Ishikawa (cell line): ENCODE data around the gene NR2F1-AS1.

Experiments used
- EGR1 ChIP-seq: IDR thresholded peaks from 2 replicates; pipeline ENCODE4 v1.6.1; 2012
- FOXM1 ChIP-seq: IDR thresholded peaks from 2 replicates; pipeline ENCODE4 v1.6.1; 2012; ENCODE audit warnings: low read depth, borderline replicate concordance
- RAD21 ChIP-seq: IDR thresholded peaks from 2 replicates; pipeline ENCODE4 v1.6.1; 2012; ENCODE audit warnings: low read depth
- TAF1 ChIP-seq: IDR thresholded peaks from 2 replicates; pipeline ENCODE4 v1.6.1; 2012; ENCODE audit warnings: low read depth, mild to moderate bottlenecking
- TF ChIP-seq, protein P1 (sequence below): IDR thresholded peaks from 2 replicates; pipeline ENCODE4 v1.6.1; 2012; ENCODE audit warnings: low read depth, mild to moderate bottlenecking

DNA sequence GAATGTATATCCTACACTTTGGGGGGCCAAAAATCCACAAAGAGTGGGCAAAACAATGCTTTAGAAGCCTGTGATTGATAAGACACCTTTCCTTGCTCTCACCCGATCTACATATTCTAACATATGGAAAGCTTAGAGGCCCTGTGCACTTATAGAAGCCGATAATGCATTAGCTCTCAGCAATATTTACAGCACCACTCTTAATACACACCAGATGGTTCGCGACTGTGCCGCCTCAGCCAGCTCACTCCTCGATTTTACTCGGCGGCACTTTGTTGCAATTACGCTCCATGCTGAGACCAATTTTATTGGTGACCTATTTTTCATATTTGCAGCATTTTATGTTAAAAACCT is 20.8 kb upstream of the NR2F1-AS1 start:
- TF ChIP-seq TAF1 (no peak), EGR1 (no peak), RAD21 (no peak), FOXM1 (no peak)
- TF ChIP-seq, protein P1, sequence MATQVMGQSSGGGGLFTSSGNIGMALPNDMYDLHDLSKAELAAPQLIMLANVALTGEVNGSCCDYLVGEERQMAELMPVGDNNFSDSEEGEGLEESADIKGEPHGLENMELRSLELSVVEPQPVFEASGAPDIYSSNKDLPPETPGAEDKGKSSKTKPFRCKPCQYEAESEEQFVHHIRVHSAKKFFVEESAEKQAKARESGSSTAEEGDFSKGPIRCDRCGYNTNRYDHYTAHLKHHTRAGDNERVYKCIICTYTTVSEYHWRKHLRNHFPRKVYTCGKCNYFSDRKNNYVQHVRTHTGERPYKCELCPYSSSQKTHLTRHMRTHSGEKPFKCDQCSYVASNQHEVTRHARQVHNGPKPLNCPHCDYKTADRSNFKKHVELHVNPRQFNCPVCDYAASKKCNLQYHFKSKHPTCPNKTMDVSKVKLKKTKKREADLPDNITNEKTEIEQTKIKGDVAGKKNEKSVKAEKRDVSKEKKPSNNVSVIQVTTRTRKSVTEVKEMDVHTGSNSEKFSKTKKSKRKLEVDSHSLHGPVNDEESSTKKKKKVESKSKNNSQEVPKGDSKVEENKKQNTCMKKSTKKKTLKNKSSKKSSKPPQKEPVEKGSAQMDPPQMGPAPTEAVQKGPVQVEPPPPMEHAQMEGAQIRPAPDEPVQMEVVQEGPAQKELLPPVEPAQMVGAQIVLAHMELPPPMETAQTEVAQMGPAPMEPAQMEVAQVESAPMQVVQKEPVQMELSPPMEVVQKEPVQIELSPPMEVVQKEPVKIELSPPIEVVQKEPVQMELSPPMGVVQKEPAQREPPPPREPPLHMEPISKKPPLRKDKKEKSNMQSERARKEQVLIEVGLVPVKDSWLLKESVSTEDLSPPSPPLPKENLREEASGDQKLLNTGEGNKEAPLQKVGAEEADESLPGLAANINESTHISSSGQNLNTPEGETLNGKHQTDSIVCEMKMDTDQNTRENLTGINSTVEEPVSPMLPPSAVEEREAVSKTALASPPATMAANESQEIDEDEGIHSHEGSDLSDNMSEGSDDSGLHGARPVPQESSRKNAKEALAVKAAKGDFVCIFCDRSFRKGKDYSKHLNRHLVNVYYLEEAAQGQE = no peak
